GM12878 (cell line): ENCODE measurements around the gene C20orf173. TPM values are rescaled to one million over a fixed set of nuclear protein-coding genes. Genes with fewer than 3 reads are reported as not detected.

Source experiments
- ATAC-seq: fragments of 200-7000 bp; cut with Tn5 transposase; 3 replicates; pipeline ENCODE4 v1.9.1; 2020; ENCODE audit warnings: mild to moderate bottlenecking, moderate library complexity
- BruUV-seq: library from RNA; stranded (reverse); fragments of 400-500 nt; replicated peaks from 2 replicates; lab custom pipeline; 2021; lab: Mats Ljungman, UMichigan
- CTCF ChIA-PET: fragments of 300-600 bp; sonication (Branson Sonifier 250); formaldehyde crosslinking; extraction: SDS; loops from one replicate; lab custom pipeline; 2021; ENCODE audit warnings: inconsistent platforms; lab: Yijun Ruan, JAX
- POLR2A ChIA-PET: fragments of 350-600 bp; formaldehyde crosslinking; extraction: SDS; loops from one replicate; lab custom pipeline; 2021; ENCODE audit warnings: inconsistent platforms; lab: Charles Lee
- RAD21 ChIA-PET: fragments of 300-600 bp; sonication (Branson Sonifier 250); formaldehyde crosslinking; loops from one replicate; lab custom pipeline; 2023; ENCODE audit warnings: antibody characterized with exemption; ENCODE audit not compliant: unreplicated experiment; lab: Charles Lee
- SMC1A ChIA-PET: fragments of 300-600 bp; sonication (Branson Sonifier 250); formaldehyde crosslinking; loops from one replicate; lab custom pipeline; 2023; ENCODE audit not compliant: unreplicated experiment, uncharacterized antibody; lab: Charles Lee
- DNase-seq: peaks from one replicate; pipeline ENCODE4 v3.0.0-alpha.2; 2011; ENCODE audit warnings: low read depth, low spot score
- FAIRE-seq: peaks from 3 replicates; lab custom pipeline; 2011; peaks lifted over from hg19 to GRCh38; lab: Jason Lieb, UNC
- H2AFZ ChIP-seq: 2 replicates; pipeline ENCODE4 v1.6.0; 2011; ENCODE audit warnings: low read depth, low read length, control low read depth; ENCODE audit not compliant: control insufficient read depth
- H3K27ac ChIP-seq: 2 replicates; pipeline ENCODE4 v1.5.1; 2011; ENCODE audit warnings: control low read depth; ENCODE audit not compliant: control insufficient read depth, insufficient read depth
- H3K27me3 ChIP-seq, 2 experiments: replicated peaks in 1 of 2; 2 replicates each; pipeline versions ENCODE4 v1.6.0 to v1.6.1; 2011; ENCODE audit warnings: low read length in 1 of 2; ENCODE audit not compliant: control insufficient read depth in 2 of 2, insufficient read depth in 2 of 2
- H3K36me3 ChIP-seq, 2 experiments: 2 replicates each; pipeline ENCODE4 v1.5.1; 2011; ENCODE audit warnings: low read length in 1 of 2; ENCODE audit not compliant: control insufficient read depth in 2 of 2, insufficient read depth in 2 of 2
- H3K4me1 ChIP-seq: 2 replicates; pipeline ENCODE4 v1.6.1; 2011; ENCODE audit warnings: mild to moderate bottlenecking, low read length, moderate library complexity, mixed read lengths; ENCODE audit not compliant: control insufficient read depth, insufficient read depth
- H3K4me2 ChIP-seq: 2 replicates; pipeline ENCODE4 v1.6.0; 2011; ENCODE audit warnings: control low read depth; ENCODE audit not compliant: control insufficient read depth, insufficient read depth
- H3K4me3 ChIP-seq: fragments of 200-600 bp; sonication (generic); 2 replicates; pipeline ENCODE4 v1.5.1; 2016
- H3K79me2 ChIP-seq: 2 replicates; pipeline ENCODE4 v1.6.0; 2011; ENCODE audit warnings: low read length; ENCODE audit not compliant: control insufficient read depth, insufficient read depth
- H3K9ac ChIP-seq: 2 replicates; pipeline ENCODE4 v1.8.0; 2011; ENCODE audit warnings: low read length, control low read depth, mixed read lengths; ENCODE audit not compliant: control insufficient read depth, insufficient read depth
- H3K9me3 ChIP-seq: replicated peaks from 3 replicates; pipeline ENCODE4 v1.5.1; 2011; ENCODE audit warnings: mild to moderate bottlenecking, low read length; ENCODE audit not compliant: control insufficient read depth, insufficient read depth
- H4K20me1 ChIP-seq: 2 replicates; pipeline ENCODE4 v1.6.0; 2011; ENCODE audit not compliant: control insufficient read depth, insufficient read depth
- DPF2 ChIP-seq: fragments of 450-650 bp; IDR thresholded peaks from 2 replicates; pipeline ENCODE4 v1.6.1; 2017; ENCODE audit warnings: mild to moderate bottlenecking
- HDGF ChIP-seq: fragments of 450-650 bp; IDR thresholded peaks from 2 replicates; pipeline ENCODE4 v1.6.1; 2016; ENCODE audit warnings: antibody characterized with exemption
- IKZF1 ChIP-seq: fragments of 450-650 bp; conservative IDR thresholded peaks from 2 replicates; pipeline ENCODE4 v1.6.1; 2017; ENCODE audit warnings: antibody characterized with exemption, mild to moderate bottlenecking
- PAX8 ChIP-seq: fragments of 450-650 bp; IDR thresholded peaks from 2 replicates; pipeline ENCODE4 v1.6.1; 2017; ENCODE audit warnings: mild to moderate bottlenecking, moderate library complexity
- WGBS: methylation state at CpG from one replicate; pipeline ENCODE4 v1.1.6; 2016; ENCODE audit warnings: low lambda C conversion rate; ENCODE audit not compliant: insufficient replicate concordance, insufficient coverage; ENCODE audit errors: missing lambda C conversion rate; 5-methylcytosine and 5-hydroxymethylcytosine counted together
- in situ Hi-C: fragments of 300-500 bp; cut with MboI; formaldehyde crosslinking; loops from 9 replicates; pipeline ENCODE4 v1.14.3; 2018; ENCODE audit warnings: mixed read lengths
- intact Hi-C: fragments of 100-400 bp; cut with micrococcal nuclease; formaldehyde crosslinking; loops from one replicate; pipeline ENCODE4 v1.14.2; 2022; ENCODE audit not compliant: unreplicated experiment
- polyA plus RNA-seq, 11 experiments: library from polyadenylated mRNA; depleted of rRNA in 4 of 11; unstranded in 6 of 11; stranded (reverse) in 5 of 11; fragments of >200 nt; fragmentation: Nextera tagmentation in 4 of 11; fragmentation: Illumina TruSeq in 1 of 11; extraction: Ambion mirVana in 4 of 11; extraction: Trizol in 1 of 11; gene quantifications; 1 replicate in 1 of 11; 2 replicates in 10 of 11; pipeline versions ENCODE4 v1.2.1 to v1.2.3, GENCODE V29; 2011 to 2016; ENCODE audit warnings: inconsistent platforms in 2 of 11, missing spikeins in 2 of 11, low read depth in 1 of 11
- total RNA-seq, 4 experiments: library from RNA; depleted of rRNA in 3 of 4; stranded (reverse); fragments of >200 nt in 3 of 4; fragmentation: Illumina TruSeq in 1 of 4; extraction: Trizol in 1 of 4; gene quantifications; 2 replicates each; pipeline versions ENCODE4 v1.2.1 to v1.2.3, GENCODE V29; 2013 to 2021
- TF ChIP-seq, protein P1 (sequence below): fragments of 450-650 bp; IDR thresholded peaks from 2 replicates; pipeline ENCODE4 v1.6.1; 2017; ENCODE audit warnings: antibody characterized with exemption, mild to moderate bottlenecking, moderate library complexity
- TF ChIP-seq, protein P2 (sequence below), 3 experiments: IDR thresholded peaks in 2 of 3; conservative IDR thresholded peaks in 1 of 3; 2 replicates each; pipeline ENCODE4 v1.5.1; 2011; ENCODE audit warnings: low read depth in 3 of 3, low read length in 3 of 3, mild to moderate bottlenecking in 3 of 3, control low read depth in 2 of 3, moderate library complexity in 2 of 3, inconsistent platforms in 1 of 3, mixed read lengths in 1 of 3; ENCODE audit not compliant: control insufficient read depth in 2 of 3, insufficient read depth in 1 of 3; ENCODE audit errors: extremely low read depth in 1 of 3
- TF ChIP-seq, protein P3 (sequence below): IDR thresholded peaks from 2 replicates; pipeline ENCODE4 v1.6.1; 2012; ENCODE audit warnings: low read depth, low read length, improper control_type of control experiment
- TF ChIP-seq, protein P4 (sequence below): IDR thresholded peaks from 2 replicates; pipeline ENCODE4 v1.6.1; 2011; ENCODE audit warnings: borderline replicate concordance, low read depth, mild to moderate bottlenecking, moderate library complexity, low read length; ENCODE audit not compliant: insufficient read depth, poor library complexity, severe bottlenecking

C20orf173 gene
- total and polyA plus RNA-seq, 10 of the 15 experiments (the other 5 are each of a cell fraction or from before 2014, with no cell fraction given), result not detected

DNA sequence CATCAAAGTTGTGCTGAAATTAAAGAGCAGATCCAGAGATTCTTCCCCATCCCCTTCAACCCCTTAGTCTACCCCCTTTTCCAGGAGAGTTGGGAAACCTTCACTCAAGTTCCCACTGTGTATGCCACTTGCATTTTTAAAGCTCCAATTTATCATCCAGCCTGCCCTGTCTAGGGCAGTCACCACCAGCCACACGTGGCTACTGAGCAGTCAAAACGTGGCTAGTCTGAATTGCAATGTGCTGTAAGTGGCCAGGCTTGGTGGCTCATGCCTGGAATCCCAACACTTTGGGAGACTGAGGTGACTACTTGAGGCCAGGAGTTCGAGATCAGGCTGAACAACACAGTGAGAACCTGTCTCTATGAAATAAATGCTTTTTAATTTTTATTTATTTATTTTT lies 47.4 kb upstream of the C20orf173 start:
- TF ChIP-seq DPF2, result no peak
- intact Hi-C loops (no loop called here), in situ Hi-C loops (no loop called here)
- BruUV-seq, result no TSS peak
- no peaks in the 10 kb centered on the region for H3K27me3 ChIP-seq
- H3K9me3 ChIP-seq, result peaks cover 2% of the 10 kb centered on the region; the same call in 1 of the 3 replicates
- no peak overlapping the region for H2AFZ ChIP-seq
- SMC1A ChIA-PET, result no interaction called here
- RAD21 ChIA-PET, result no interaction called here
- H3K36me3 ChIP-seq, result no peaks in the 10 kb centered on the region
- no peaks in the 10 kb centered on the region for H4K20me1 ChIP-seq
- no peaks in the 10 kb centered on the region for H3K4me1 ChIP-seq
- H3K79me2 ChIP-seq, result no peaks in the 10 kb centered on the region
- DNase-seq (no peak), ATAC-seq (no peak), FAIRE-seq (no peak)
- no peak overlapping the region for H3K4me3 ChIP-seq
- CTCF ChIA-PET, result interaction anchor here (0.6 to 1.7 kb wide), 2 partner anchors 35 to 40 kb away, joined by 3 read pairs; no protein-coding TSS in a partner anchor
- H3K27ac ChIP-seq, result no peak overlapping the region
- no peak overlapping the region for H3K9ac ChIP-seq
- POLR2A ChIA-PET, result no interaction called here
- H3K4me2 ChIP-seq, result no peak overlapping the region
- 4% methylated on average over 3 of the region's 3 CpGs for WGBS

DNA sequence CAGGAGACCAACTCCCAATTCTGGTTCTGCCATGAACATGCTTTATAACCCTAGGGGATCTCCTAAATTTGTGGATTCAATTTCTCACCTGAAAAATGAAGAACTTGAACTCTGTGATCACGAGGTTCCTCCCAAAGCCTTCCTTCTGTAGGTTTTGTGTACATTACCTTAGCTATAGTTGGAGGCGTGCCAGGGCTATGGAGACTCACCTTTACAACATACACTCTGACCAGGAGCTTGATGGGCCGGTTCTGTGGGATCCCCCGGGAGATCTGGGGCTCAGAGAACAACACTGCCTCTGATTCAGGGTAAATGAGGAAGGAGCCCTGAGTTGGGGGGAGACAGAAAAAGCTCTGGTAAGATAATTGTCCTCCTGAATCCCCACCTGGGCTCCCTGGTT lies 46.5 kb upstream of the C20orf173 start:
- H4K20me1 ChIP-seq, result no peaks in the 10 kb centered on the region
- in situ Hi-C loops, result no loop called here
- H3K9ac ChIP-seq, result no peak overlapping the region
- POLR2A ChIA-PET, result no interaction called here
- no peak overlapping the region for H3K27ac ChIP-seq
- CTCF ChIA-PET, result no interaction called here
- no peaks in the 10 kb centered on the region for H3K4me1 ChIP-seq
- no TSS peak for BruUV-seq
- intact Hi-C loops, result no loop called here
- SMC1A ChIA-PET, result no interaction called here
- H3K27me3 ChIP-seq, result no peaks in the 10 kb centered on the region
- no peak overlapping the region for H2AFZ ChIP-seq
- RAD21 ChIA-PET, result no interaction called here
- no peak overlapping the region for H3K4me3 ChIP-seq
- H3K4me2 ChIP-seq, result no peak overlapping the region
- H3K36me3 ChIP-seq, result no peaks in the 10 kb centered on the region
- no peak for DNase-seq
- H3K9me3 ChIP-seq, result peaks cover 2% of the 10 kb centered on the region; the same call in 1 of the 3 replicates
- no peak for ATAC-seq
- no peak for FAIRE-seq
- H3K79me2 ChIP-seq, result no peaks in the 10 kb centered on the region
- WGBS, result 35% methylated on average over 4 of the region's 4 CpGs
- TF ChIP-seq HDGF (no peak), IKZF1 (no peak), PAX8 (no peak), DPF2 (no peak)
- TF ChIP-seq, protein P1, sequence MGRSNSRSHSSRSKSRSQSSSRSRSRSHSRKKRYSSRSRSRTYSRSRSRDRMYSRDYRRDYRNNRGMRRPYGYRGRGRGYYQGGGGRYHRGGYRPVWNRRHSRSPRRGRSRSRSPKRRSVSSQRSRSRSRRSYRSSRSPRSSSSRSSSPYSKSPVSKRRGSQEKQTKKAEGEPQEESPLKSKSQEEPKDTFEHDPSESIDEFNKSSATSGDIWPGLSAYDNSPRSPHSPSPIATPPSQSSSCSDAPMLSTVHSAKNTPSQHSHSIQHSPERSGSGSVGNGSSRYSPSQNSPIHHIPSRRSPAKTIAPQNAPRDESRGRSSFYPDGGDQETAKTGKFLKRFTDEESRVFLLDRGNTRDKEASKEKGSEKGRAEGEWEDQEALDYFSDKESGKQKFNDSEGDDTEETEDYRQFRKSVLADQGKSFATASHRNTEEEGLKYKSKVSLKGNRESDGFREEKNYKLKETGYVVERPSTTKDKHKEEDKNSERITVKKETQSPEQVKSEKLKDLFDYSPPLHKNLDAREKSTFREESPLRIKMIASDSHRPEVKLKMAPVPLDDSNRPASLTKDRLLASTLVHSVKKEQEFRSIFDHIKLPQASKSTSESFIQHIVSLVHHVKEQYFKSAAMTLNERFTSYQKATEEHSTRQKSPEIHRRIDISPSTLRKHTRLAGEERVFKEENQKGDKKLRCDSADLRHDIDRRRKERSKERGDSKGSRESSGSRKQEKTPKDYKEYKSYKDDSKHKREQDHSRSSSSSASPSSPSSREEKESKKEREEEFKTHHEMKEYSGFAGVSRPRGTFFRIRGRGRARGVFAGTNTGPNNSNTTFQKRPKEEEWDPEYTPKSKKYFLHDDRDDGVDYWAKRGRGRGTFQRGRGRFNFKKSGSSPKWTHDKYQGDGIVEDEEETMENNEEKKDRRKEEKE, result no peak
- TF ChIP-seq, protein P2, sequence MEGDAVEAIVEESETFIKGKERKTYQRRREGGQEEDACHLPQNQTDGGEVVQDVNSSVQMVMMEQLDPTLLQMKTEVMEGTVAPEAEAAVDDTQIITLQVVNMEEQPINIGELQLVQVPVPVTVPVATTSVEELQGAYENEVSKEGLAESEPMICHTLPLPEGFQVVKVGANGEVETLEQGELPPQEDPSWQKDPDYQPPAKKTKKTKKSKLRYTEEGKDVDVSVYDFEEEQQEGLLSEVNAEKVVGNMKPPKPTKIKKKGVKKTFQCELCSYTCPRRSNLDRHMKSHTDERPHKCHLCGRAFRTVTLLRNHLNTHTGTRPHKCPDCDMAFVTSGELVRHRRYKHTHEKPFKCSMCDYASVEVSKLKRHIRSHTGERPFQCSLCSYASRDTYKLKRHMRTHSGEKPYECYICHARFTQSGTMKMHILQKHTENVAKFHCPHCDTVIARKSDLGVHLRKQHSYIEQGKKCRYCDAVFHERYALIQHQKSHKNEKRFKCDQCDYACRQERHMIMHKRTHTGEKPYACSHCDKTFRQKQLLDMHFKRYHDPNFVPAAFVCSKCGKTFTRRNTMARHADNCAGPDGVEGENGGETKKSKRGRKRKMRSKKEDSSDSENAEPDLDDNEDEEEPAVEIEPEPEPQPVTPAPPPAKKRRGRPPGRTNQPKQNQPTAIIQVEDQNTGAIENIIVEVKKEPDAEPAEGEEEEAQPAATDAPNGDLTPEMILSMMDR (IDR thresholded peaks at IDR 0.05 in 2 of 3, conservative IDR thresholded peaks at IDR 0.05 in 1 of 3; ENCODE audit: control insufficient read depth in 2 of 3, extremely low read depth in 1 of 3, insufficient read depth in 1 of 3, low read depth in 3 of 3, low read length in 3 of 3), result no peak
- TF ChIP-seq, protein P3, sequence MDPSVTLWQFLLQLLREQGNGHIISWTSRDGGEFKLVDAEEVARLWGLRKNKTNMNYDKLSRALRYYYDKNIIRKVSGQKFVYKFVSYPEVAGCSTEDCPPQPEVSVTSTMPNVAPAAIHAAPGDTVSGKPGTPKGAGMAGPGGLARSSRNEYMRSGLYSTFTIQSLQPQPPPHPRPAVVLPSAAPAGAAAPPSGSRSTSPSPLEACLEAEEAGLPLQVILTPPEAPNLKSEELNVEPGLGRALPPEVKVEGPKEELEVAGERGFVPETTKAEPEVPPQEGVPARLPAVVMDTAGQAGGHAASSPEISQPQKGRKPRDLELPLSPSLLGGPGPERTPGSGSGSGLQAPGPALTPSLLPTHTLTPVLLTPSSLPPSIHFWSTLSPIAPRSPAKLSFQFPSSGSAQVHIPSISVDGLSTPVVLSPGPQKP, result no peak
- TF ChIP-seq, protein P4, sequence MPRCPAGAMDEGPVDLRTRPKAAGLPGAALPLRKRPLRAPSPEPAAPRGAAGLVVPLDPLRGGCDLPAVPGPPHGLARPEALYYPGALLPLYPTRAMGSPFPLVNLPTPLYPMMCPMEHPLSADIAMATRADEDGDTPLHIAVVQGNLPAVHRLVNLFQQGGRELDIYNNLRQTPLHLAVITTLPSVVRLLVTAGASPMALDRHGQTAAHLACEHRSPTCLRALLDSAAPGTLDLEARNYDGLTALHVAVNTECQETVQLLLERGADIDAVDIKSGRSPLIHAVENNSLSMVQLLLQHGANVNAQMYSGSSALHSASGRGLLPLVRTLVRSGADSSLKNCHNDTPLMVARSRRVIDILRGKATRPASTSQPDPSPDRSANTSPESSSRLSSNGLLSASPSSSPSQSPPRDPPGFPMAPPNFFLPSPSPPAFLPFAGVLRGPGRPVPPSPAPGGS, result no peak
